GM12878 (cell line): ENCODE data around the gene TXNDC17. TPM values are rescaled to one million over a fixed set of nuclear protein-coding genes. Genes with fewer than 3 reads are reported as not detected.
"Not testable (repeated sequence)": the region's sequence is repeated elsewhere in the genome, so short reads cannot be mapped to it uniquely, and the experiment has no call there.

Experiments
- ATAC-seq: fragments of 200-7000 bp; cut with Tn5 transposase; 3 replicates; pipeline ENCODE4 v1.9.1; 2020; ENCODE audit warnings: mild to moderate bottlenecking, moderate library complexity
- BruUV-seq: library from RNA; stranded (reverse); fragments of 400-500 nt; replicated peaks from 2 replicates; lab custom pipeline; 2021; lab: Mats Ljungman, UMichigan
- CTCF ChIA-PET: fragments of 300-600 bp; sonication (Branson Sonifier 250); formaldehyde crosslinking; extraction: SDS; loops from one replicate; lab custom pipeline; 2021; ENCODE audit warnings: inconsistent platforms; lab: Yijun Ruan, JAX
- POLR2A ChIA-PET: fragments of 350-600 bp; formaldehyde crosslinking; extraction: SDS; loops from one replicate; lab custom pipeline; 2021; ENCODE audit warnings: inconsistent platforms; lab: Charles Lee
- RAD21 ChIA-PET: fragments of 300-600 bp; sonication (Branson Sonifier 250); formaldehyde crosslinking; loops from one replicate; lab custom pipeline; 2023; ENCODE audit warnings: antibody characterized with exemption; ENCODE audit not compliant: unreplicated experiment; lab: Charles Lee
- SMC1A ChIA-PET: fragments of 300-600 bp; sonication (Branson Sonifier 250); formaldehyde crosslinking; loops from one replicate; lab custom pipeline; 2023; ENCODE audit not compliant: unreplicated experiment, uncharacterized antibody; lab: Charles Lee
- DNase-seq: peaks from one replicate; pipeline ENCODE4 v3.0.0-alpha.2; 2011; ENCODE audit warnings: low read depth, low spot score
- FAIRE-seq: peaks from 3 replicates; lab custom pipeline; 2011; peaks lifted over from hg19 to GRCh38; lab: Jason Lieb, UNC
- H2AFZ ChIP-seq: 2 replicates; pipeline ENCODE4 v1.6.0; 2011; ENCODE audit warnings: low read depth, low read length, control low read depth; ENCODE audit not compliant: control insufficient read depth
- H3K27ac ChIP-seq: 2 replicates; pipeline ENCODE4 v1.5.1; 2011; ENCODE audit warnings: control low read depth; ENCODE audit not compliant: control insufficient read depth, insufficient read depth
- H3K27me3 ChIP-seq, 2 experiments: replicated peaks in 1 of 2; 2 replicates each; pipeline versions ENCODE4 v1.6.0 to v1.6.1; 2011; ENCODE audit warnings: low read length in 1 of 2; ENCODE audit not compliant: control insufficient read depth in 2 of 2, insufficient read depth in 2 of 2
- H3K36me3 ChIP-seq, 2 experiments: 2 replicates each; pipeline ENCODE4 v1.5.1; 2011; ENCODE audit warnings: low read length in 1 of 2; ENCODE audit not compliant: control insufficient read depth in 2 of 2, insufficient read depth in 2 of 2
- H3K4me1 ChIP-seq: 2 replicates; pipeline ENCODE4 v1.6.1; 2011; ENCODE audit warnings: mild to moderate bottlenecking, low read length, moderate library complexity, mixed read lengths; ENCODE audit not compliant: control insufficient read depth, insufficient read depth
- H3K4me2 ChIP-seq: 2 replicates; pipeline ENCODE4 v1.6.0; 2011; ENCODE audit warnings: control low read depth; ENCODE audit not compliant: control insufficient read depth, insufficient read depth
- H3K4me3 ChIP-seq: fragments of 200-600 bp; sonication (generic); 2 replicates; pipeline ENCODE4 v1.5.1; 2016
- H3K79me2 ChIP-seq: 2 replicates; pipeline ENCODE4 v1.6.0; 2011; ENCODE audit warnings: low read length; ENCODE audit not compliant: control insufficient read depth, insufficient read depth
- H3K9ac ChIP-seq: 2 replicates; pipeline ENCODE4 v1.8.0; 2011; ENCODE audit warnings: low read length, control low read depth, mixed read lengths; ENCODE audit not compliant: control insufficient read depth, insufficient read depth
- H3K9me3 ChIP-seq: replicated peaks from 3 replicates; pipeline ENCODE4 v1.5.1; 2011; ENCODE audit warnings: mild to moderate bottlenecking, low read length; ENCODE audit not compliant: control insufficient read depth, insufficient read depth
- H4K20me1 ChIP-seq: 2 replicates; pipeline ENCODE4 v1.6.0; 2011; ENCODE audit not compliant: control insufficient read depth, insufficient read depth
- ETV6 ChIP-seq, 2 experiments: fragments of 450-650 bp in 1 of 2; IDR thresholded peaks in 1 of 2; conservative IDR thresholded peaks in 1 of 2; 2 replicates each; pipeline ENCODE4 v1.6.1; 2014; ENCODE audit warnings: antibody characterized with exemption in 1 of 2, borderline replicate concordance in 1 of 2, low read depth in 1 of 2, mild to moderate bottlenecking in 1 of 2, moderate library complexity in 1 of 2
- GABPA ChIP-seq: IDR thresholded peaks from 2 replicates; pipeline ENCODE4 v1.6.1; 2014; ENCODE audit warnings: antibody characterized with exemption, low read depth, mild to moderate bottlenecking, inconsistent platforms
- WGBS: methylation state at CpG from one replicate; pipeline ENCODE4 v1.1.6; 2016; ENCODE audit warnings: low lambda C conversion rate; ENCODE audit not compliant: insufficient replicate concordance, insufficient coverage; ENCODE audit errors: missing lambda C conversion rate; 5-methylcytosine and 5-hydroxymethylcytosine counted together
- in situ Hi-C: fragments of 300-500 bp; cut with MboI; formaldehyde crosslinking; loops from 9 replicates; pipeline ENCODE4 v1.14.3; 2018; ENCODE audit warnings: mixed read lengths
- intact Hi-C: fragments of 100-400 bp; cut with micrococcal nuclease; formaldehyde crosslinking; loops from one replicate; pipeline ENCODE4 v1.14.2; 2022; ENCODE audit not compliant: unreplicated experiment
- polyA plus RNA-seq, 11 experiments: library from polyadenylated mRNA; depleted of rRNA in 4 of 11; unstranded in 6 of 11; stranded (reverse) in 5 of 11; fragments of >200 nt; fragmentation: Nextera tagmentation in 4 of 11; fragmentation: Illumina TruSeq in 1 of 11; extraction: Ambion mirVana in 4 of 11; extraction: Trizol in 1 of 11; gene quantifications; 1 replicate in 1 of 11; 2 replicates in 10 of 11; pipeline versions ENCODE4 v1.2.1 to v1.2.3, GENCODE V29; 2011 to 2016; ENCODE audit warnings: inconsistent platforms in 2 of 11, missing spikeins in 2 of 11, low read depth in 1 of 11
- total RNA-seq, 4 experiments: library from RNA; depleted of rRNA in 3 of 4; stranded (reverse); fragments of >200 nt in 3 of 4; fragmentation: Illumina TruSeq in 1 of 4; extraction: Trizol in 1 of 4; gene quantifications; 2 replicates each; pipeline versions ENCODE4 v1.2.1 to v1.2.3, GENCODE V29; 2013 to 2021
- TF ChIP-seq, protein P1 (sequence below): fragments of 450-650 bp; IDR thresholded peaks from 2 replicates; pipeline ENCODE4 v1.6.1; 2018; ENCODE audit warnings: mild to moderate bottlenecking, low read depth, moderate library complexity; ENCODE audit not compliant: partially characterized antibody

Gene TXNDC17
- total and polyA plus RNA-seq, 10 of the 15 experiments (the other 5 are each of a cell fraction or from before 2014, with no cell fraction given): 124 to 957 (median 216) TPM

DNA sequence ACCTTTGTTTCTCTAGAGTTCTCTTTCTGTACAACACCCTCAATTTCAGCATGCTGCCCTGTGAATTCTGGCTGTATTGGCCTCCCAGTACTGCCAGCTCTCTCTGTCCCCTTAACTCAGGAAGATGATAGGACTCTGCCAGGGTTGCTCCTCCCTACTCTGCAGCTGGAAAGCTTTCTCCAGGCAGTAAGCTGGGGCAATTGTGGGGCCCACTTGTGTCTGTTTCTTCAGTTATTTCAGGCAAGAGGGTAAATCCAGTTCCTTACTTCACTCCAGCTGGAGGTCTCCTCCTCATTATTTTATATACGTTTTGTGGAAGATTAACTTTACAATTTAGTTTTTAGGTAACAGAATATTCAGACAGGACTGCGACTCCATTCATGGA, 20.6 kb downstream of the TXNDC17 start:
- no peak overlapping the region for H3K27ac ChIP-seq
- no peaks in the 10 kb centered on the region for H4K20me1 ChIP-seq
- SMC1A ChIA-PET: interaction anchor here (1.0 to 2.0 kb wide), 5 partner anchors 10 to 341 kb away, joined by 3 to 6 read pairs (median 4); partner anchors contain the start of genes C17orf100 and MED31
- no peaks in the 10 kb centered on the region; a peak in 1 of 4 replicates for H3K36me3 ChIP-seq
- in situ Hi-C loops: no loop called here
- CTCF ChIA-PET: interaction anchor here (0.5 to 1.9 kb wide), 5 partner anchors 182 to 1071 kb away, joined by 3 to 7 read pairs (median 4); no protein-coding TSS in a partner anchor
- RAD21 ChIA-PET: interaction anchor here (0.7 to 1.1 kb wide), 3 partner anchors 22 to 182 kb away, joined by 3 read pairs; a partner anchor contains a TSS
- H3K4me1 ChIP-seq: peaks cover 24% of the 10 kb centered on the region
- H3K4me3 ChIP-seq: 0 out of 2 replicates have a peak overlapping the region, but pooled peaks have one; percentile 9
- H3K9me3 ChIP-seq: no peaks in the 10 kb centered on the region
- FAIRE-seq (no peak), DNase-seq (no peak), ATAC-seq (no peak)
- peak overlapping the region; percentile 72 for H3K4me2 ChIP-seq
- H2AFZ ChIP-seq: no peak overlapping the region
- TF ChIP-seq, protein P1, sequence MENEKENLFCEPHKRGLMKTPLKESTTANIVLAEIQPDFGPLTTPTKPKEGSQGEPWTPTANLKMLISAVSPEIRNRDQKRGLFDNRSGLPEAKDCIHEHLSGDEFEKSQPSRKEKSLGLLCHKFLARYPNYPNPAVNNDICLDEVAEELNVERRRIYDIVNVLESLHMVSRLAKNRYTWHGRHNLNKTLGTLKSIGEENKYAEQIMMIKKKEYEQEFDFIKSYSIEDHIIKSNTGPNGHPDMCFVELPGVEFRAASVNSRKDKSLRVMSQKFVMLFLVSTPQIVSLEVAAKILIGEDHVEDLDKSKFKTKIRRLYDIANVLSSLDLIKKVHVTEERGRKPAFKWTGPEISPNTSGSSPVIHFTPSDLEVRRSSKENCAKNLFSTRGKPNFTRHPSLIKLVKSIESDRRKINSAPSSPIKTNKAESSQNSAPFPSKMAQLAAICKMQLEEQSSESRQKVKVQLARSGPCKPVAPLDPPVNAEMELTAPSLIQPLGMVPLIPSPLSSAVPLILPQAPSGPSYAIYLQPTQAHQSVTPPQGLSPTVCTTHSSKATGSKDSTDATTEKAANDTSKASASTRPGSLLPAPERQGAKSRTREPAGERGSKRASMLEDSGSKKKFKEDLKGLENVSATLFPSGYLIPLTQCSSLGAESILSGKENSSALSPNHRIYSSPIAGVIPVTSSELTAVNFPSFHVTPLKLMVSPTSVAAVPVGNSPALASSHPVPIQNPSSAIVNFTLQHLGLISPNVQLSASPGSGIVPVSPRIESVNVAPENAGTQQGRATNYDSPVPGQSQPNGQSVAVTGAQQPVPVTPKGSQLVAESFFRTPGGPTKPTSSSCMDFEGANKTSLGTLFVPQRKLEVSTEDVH: no peak
- TF ChIP-seq GABPA (no peak), ETV6 (conservative IDR thresholded peaks at IDR 0.05 in 1 of 2, IDR thresholded peaks at IDR 0.05 in 1 of 2; ENCODE audit: borderline replicate concordance in 1 of 2, low read depth in 1 of 2) (no peak)
- BruUV-seq: no TSS peak
- H3K79me2 ChIP-seq: no peaks in the 10 kb centered on the region
- WGBS: 75% methylated on average over 2 of the region's 2 CpGs
- intact Hi-C loops: loop anchor here (10.0 kb wide), 1 partner anchor 93 kb away; the partner anchor contains the start of gene XAF1
- no peak overlapping the region for H3K9ac ChIP-seq
- no peaks in the 10 kb centered on the region for H3K27me3 ChIP-seq
- POLR2A ChIA-PET: interaction anchor here (0.5 to 1.1 kb wide), 2 partner anchors 105 to 425 kb away, joined by 3 to 4 read pairs; no protein-coding TSS in a partner anchor

DNA sequence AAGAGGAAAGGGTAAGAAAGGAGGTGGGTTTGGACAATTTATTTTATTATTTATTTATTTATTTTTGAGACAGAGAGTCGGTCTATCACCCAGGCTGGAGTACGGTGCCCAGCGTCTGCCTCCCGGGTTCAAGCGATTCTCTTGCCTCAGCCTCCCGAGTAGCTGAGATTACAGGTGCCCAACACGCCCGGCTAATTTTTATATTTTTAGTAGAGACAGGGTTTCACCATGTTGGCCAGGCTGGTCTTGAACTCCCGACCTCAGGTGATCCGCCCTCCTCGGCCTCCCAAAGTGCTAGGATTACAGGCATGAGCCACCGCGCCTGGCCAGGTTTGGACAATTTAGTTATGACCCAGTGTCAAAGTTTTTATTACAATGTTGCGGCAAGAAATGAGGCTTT, 22.3 kb downstream of the TXNDC17 start:
- SMC1A ChIA-PET, H3K4me3 ChIP-seq, H3K4me2 ChIP-seq, H3K9ac ChIP-seq, H2AFZ ChIP-seq, H3K36me3 ChIP-seq, H3K9me3 ChIP-seq, DNase-seq, H3K27me3 ChIP-seq, H3K27ac ChIP-seq, in situ Hi-C loops, H4K20me1 ChIP-seq, BruUV-seq, H3K79me2 ChIP-seq, ATAC-seq, POLR2A ChIA-PET, RAD21 ChIA-PET, FAIRE-seq: not testable (repeated sequence)
- CTCF ChIA-PET: interaction anchor here (0.7 to 2.0 kb wide), 6 partner anchors 64 to 386 kb away, joined by 3 to 7 read pairs (median 3); partner anchors contain the start of gene XAF1
- 99% methylated on average over 14 of the region's 14 CpGs for WGBS
- H3K4me1 ChIP-seq: peaks cover 18% of the 10 kb centered on the region
- intact Hi-C loops: loop anchor here (10.0 kb wide), 1 partner anchor 92 kb away; the partner anchor contains the start of gene XAF1
